ENCODE data around the gene TUBB4A.
A peak's percentile ranks its signal among the peaks of the same experiment; 100 is the strongest.

The TUBB4A gene

DNA sequence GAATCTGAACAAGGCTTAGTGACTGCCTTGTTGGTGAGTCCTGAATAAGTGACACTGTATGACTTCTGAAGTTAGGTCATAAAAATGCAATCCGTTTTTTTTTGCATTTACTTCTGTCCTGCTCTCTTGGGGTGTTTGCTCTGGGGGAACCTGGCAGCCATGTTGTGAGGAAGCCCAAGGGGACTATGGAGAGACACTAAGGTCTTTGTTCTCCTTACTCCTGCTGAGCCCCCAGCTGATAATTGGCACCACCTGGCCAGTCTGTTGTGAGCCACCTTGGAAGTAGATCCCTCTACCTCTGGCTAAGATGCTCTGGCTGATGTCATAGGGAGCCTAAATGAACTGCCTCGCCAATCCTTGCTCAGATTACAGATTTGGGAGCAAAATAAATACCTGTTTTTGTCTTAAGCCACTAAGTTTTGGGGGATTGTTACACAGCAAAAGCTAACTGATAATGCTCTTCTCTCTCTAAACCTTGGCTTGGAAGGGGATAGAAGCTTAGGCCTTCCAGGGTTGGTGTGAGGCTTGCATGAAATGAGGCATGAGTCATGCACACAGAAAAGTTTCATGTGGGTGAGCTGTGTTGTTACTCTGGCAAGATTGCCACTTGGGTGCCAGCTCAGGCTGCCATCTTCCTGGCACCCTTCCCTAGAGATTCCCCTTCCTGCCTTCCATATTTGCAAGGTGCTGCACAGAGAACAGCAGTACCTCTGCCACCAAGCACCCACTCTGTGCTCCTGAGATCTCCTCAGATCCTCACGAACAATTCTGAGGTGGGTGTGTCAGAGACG is 10.1 kb downstream of the TUBB4A start:
- DNase-seq: no peak

DNA sequence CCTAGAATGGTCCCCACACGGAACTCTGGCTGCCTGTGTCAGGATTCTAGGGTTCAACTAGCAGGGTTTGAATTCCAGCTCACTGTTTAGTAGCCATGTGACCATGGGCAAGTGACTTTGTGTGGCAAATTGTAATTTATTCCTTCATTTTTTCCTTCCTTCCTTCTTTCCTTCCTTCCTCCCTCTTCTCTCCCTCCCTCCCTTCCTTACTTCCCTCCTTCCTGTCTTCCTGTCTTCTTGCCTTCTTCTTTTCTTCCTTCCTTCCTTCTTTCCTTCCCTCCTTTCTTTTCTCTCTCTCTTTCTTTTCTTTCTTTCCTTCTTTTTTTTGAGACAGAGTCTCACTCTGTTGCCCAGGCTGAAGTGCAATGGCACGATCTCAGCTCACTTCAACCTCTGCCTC is 12.0 kb downstream of the TUBB4A start:
- no peak for DNase-seq

DNA sequence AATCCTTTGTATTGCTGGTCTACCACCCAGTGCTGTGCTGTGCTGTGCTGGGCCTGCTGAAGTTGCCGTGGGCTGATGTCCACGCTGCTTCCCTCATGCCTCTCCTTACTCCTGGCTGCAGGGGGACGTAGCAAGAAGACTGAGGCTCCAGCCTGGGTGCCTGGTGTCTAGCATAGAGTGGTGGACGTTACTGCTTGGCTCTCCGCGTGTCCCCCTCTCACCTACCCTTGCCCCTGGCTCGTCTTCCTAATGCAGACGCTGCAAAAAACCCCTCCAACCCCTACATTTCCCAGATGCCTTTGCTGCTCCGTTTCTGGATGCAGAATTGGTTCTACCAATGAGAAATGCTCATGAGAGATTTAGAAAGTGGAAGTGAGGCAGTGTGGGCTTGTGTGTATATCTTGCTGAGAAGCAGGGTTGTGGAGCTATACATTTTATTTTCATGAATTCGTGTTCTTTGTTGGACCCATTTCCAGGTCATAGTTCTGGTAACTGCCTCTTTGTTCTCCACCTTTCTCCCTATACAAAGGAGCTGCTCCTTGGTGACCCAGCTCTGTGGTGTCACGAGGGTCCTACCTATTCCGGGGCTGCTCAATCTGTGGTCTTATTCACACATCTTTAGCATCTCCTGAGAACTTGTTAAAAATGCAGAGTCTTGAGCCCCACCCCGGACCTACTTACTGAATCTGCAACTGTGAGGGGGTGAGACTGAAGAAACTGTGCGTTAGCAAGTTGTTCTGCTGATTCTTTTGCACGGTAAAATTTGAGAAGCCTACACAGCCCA is 12.6 kb downstream of the TUBB4A start:
- no peak for DNase-seq

DNA sequence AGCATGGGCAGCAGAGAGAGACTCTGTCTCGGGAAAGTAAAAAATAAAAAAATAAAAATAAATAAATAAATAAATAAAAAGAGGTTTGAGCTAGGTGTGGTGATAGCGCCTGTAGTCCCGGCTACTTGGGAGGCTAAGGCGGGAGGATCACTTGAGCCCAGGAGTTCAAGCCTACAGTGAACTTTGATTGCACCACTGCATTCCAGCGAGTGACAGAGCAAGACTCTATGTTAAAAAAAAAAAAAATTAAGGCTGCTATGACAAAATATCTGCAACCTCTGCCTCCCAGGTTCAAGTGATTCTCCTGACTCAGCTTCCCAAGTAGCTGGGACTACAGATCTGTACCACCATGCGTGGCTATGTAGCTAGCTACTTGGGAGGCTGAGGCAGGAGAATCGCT is 17.3 kb downstream of the TUBB4A start:
- no peak for DNase-seq

DNA sequence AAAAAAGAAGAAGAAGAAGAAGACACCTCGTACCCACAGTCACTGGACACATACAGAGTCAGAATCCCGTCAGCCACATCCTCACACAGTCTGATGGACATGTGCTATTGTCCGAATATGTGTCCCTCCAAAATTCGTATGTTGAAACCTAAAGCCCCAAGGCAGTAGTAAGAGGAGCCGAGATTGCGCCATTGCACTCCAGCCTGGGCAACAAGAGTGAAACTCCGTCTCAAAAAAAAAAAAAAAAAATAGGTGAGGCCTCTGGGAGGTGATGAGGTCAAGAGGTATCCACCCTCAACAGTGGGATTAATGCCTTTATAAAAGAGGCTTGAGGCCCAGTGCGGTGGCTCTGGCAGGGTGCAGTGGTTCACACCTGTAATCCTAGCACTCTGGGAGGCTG is 17.9 kb downstream of the TUBB4A start:
- no peak for DNase-seq

DNA sequence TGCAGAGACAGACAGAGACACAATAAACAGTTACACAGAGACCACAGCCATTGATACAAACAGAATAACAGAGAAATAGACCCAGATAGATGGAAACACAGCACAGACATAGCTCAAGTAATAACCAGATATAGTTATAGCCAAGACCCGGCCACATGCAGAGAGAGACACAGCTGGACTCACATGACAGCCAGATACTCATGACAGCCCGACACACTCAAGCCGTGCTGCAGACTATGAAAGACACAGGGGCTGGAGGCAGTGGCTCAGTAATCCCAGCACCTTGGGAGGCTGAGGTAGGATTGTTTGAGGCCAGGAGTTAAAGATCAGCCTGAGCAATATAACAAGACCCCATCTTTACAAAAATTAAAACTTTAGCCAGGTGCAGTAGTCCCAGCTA is 18.9 kb downstream of the TUBB4A start:
- no peak for DNase-seq

DNA sequence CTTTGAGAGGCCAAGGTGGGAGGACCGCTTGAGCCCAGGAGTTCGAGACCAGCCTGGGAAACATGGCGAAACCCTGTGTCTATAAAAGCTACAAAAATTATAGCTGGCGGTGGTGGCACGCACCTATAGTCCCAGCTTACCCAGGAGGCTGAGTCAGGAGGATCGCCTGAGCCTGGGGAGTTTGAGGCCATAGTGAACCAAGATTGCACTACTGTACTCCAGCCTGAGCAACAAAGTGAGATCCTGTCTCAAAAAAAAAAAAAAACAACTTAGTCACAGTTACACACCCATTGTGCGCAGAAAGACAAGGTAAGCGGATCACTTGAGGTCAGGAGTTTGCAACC is 19.8 kb downstream of the TUBB4A start:
- DNase-seq: no peak

DNA sequence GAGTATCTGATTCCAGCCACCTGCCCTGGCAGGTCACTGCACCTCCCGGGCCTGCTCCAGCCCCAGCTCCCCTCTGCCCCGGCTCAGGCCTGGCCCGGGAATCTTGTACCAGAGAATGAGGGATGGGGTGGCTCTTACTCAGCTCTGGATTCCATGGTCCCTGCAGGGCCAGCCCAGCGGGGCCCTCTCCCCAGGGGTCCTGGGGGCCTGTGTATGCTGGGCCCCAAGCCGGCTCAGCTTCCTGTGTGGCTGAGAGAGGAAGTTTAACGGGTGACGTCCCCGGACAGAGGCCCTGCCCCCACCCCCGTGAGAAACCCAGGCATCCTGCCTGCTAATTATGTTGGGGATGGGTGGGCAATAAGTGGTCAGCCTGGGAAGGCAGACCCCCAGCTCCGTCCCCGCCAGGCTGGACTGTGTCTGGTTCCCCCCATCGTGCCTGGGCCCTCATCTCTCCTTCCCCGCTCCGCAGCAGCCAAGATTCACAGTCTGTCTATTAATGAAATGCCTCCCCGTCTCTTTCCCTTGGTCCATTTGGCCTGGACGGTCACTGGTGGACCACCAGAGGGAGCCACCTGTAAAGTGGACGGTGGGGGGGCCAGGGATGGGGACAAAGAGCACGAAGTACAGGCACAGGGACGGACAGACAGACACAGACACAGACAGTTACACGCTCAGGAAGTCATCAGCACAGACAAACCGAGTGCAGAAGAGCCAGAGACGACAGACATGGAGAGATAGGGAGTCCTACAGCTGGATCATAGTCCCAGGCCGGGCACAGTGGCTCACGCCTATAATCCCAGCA is 20.4 kb downstream of the TUBB4A start, which contains the start of gene DENND1C:
TSS of gene DENND1C (minus strand) at position 247 of the 802 bp plus-strand sequence. CDS start at position 155, 92 bp downstream.
- DNase-seq: peak; percentile 67

DNA sequence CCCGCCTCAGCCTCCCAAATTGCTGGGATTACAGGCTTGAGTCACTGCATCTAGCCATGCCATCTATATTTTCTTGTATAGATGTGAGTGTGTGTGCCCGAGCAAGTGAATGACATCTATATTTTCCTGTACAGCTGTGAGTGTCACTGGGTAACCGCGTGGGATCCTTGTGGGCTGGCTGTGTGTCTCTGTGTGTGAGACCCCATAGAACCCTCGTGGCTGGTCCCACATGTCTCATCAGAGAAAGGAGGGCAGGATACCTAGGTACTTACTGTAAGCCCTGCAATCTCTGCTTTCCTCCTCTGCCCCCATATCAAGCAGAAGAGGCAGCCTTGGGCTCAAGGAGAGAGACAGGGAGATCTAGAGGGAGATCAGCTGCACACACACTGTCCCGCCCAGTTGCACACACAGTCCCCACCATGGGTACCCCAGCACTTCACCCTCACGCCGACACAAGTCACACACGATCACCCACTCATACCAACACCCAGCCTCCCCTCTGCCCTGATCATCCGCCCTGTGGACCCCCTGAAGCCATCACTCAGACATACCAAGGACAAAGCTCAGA is 21.2 kb downstream of the TUBB4A start:
- DNase-seq: no peak

DNA sequence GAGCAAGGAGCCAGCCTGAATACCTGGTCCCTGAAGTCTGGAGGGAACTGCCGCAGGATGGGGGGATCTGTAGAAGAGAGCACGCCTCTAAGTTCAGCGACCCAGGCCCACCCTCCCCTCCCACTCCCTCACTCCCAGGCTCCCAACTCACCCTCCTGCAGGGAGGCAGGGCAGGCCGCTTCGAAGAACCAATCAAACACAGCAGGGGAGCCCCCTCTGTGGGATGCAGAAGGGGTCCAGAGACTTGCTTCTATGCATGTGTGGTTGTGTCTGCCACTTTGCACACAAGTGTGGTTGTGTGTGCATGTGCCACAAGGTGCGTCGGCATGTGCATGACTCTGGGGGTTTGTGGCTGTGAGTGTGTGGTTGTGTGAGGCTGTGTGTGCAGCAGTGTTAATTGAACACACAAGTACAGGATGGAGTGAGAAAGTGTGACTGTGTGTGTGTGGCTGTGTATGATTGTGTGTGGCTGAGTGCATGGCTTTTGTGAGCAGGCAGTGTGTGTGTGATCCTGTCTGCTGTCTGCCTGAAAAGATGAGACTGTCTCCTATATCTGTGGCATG is 22.2 kb downstream of the TUBB4A start:
- no peak for DNase-seq

DNA sequence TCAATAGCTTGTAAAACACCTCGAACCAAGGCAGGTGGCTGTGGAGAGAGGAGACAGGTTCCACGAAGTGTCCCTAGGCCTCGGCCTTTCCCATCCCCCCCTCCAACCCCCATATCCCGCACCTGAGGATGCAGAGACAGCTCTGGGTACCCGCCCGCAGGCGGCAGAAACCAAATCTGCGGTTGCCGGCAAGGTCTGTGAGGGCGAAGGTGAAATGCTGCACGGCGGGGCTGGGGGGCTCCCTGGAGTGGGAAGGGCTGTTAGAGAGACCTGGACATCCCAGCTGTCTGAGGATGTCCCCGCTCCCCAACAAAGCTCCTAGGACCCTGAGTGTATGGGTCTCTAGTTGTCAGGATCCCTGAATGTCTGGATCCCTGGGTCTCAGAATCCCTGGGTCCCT is 23.3 kb downstream of the TUBB4A start:
- no peak for DNase-seq

DNA sequence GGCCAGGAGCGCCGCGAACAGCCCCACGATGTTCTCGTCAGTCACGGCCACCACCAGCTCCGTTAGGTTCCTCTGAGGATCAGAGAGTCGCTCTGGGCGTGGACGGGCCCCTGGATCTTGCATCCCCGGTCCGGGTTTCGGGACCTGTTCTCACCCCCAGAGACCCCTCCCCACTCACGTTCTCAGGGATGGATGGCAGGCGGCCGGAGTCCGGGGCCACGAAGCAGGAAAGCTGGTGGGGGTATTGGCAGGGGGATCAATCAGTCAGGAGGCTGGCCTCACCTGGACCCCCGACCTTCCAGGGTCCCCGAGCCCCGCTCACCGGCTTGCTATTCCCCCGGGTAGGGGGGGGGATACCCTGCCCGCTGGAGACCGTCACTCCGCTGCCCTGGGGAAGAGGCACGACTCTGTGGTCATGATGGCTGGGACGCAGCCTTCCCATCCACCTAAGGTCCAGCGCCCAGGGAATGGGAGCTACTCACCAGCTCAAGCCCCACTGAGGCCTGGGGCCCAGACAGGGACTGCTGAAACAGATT is 25.1 kb downstream of the TUBB4A start:
- DNase-seq: no peak

DNA sequence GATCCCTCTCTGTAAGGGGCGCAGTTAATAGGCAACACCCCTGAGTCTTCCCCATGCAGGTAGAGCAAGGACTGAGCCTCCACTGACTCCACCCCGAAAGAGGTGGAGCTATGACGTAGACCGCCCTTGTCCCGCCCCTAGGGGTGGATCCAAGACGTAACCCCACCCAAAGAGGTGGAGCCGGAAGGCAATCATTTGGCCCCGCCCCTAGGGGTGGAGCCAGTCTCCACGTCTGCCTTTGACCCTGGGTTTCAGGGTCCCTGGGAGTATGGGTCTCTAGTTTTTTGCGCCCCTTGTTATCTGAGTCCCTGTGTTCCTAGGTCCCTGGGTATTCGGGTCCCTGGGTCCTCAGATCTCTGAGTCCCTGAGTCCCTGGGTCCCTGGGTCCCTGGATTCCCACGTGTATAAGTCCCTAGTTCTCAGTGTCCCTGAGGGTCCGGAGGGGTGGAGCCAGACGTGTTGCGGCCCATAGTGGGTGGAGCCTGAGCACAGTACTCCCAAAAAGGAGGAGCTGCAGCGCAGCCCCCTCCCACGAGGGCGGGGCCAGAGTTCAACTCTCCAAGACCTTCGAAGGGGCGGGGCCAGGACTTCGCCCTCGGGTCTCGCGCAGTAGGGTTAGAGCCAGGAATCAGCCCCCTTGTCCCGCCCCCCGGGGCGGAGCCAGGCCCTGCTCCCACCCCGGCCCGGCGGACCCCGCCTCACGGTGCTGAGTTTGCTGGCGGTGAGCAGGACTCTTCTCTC is 25.8 kb downstream of the TUBB4A start:
- DNase-seq: peak; percentile 42

DNA sequence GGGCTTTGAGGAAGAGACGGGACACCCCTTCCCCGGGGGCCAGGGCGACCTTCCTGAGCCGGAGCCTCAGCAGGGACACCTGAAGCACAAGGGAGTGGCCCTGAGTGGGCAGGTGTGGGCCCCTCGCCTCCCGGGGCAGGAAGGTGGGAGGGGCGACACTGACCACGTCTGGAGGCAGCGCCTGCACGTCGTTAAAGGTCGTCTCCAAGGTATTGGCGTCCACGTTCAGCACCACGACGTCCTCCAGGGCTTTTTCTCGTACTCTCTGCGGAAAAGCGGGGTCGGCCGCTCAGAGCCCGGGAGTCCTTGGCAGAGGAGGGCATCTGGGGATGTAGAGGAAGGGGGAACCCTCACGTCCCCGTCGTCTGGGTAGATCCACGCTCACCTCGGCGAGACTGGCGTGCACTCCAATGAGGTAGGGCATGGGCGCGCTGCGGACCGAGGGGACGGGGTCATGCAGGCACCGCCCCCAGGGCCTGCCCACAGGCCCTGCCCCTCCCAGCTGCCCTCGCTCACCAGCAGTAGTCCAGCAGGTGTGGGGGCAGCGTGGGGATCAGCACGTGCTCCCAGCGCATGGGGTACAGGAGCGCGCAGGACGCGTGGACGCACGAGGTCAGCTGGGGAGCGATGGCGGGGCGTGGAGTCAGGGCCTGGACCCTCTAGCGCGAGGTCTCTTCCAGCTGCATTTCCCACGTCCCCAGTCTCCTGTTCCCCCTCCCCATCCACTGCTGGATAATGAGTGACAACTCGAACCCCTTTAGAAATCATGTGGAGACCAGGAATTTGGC is 26.6 kb downstream of the TUBB4A start:
- no peak for DNase-seq

DNA sequence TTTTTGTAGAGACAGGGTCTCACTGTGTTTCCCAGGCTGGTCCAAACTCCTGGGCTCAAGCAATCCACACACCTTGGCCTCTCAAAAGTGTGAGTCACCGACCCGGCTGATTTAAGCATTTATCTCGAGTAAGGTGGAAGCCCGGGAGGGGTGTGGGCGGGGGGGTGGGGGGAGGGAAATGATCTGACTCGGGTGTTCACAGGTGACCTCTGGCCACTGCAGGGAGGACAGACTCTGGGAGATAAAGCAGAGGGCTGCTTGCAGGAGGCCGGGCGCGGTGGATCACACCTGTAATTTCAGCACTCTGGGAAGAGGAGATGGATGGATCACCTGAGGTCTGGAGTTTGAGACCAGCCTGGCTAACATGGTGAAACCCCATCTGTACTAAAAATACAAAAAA is 28.5 kb downstream of the TUBB4A start:
- no peak for DNase-seq

DNA sequence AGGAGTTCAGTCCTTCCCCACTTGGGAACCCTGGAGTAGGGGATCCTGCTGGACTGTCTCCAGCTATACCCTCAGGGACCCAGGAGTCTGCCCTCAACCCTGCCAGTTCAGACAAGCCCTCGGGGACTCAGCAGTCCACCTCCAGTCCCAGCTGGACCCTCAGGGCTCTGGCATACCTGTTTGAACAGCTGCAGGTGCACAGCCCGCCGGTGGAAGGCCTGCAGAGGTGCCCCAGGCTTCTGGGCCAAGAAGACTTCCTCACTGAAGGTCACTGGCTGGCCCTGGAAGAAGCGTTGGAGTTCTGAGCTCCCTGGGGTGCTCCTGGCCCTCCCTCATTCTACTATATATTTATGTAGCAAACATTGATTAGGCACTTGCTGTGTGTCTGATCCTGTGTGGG is 29.4 kb downstream of the TUBB4A start:
- DNase-seq: no peak

DNA sequence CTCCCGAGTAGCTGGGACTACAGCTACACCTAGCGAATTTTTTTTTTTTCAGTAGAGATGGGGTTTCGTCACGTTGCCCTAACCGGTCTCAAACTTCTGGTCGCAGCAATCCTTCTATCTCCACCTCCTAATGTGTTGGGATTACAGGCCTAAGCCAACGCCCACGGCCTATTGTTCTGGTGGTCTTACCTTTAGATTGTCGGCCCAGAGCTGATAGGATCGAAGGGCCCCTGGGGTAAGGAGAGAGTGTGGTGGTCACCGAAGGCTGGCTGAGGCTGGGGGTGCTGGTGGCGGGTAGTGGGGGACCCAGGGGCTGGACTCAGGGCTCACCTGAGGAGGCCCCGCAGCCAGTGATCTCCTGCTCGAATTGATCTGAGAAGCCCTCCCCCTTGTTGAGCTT is 31.0 kb downstream of the TUBB4A start:
- no peak for DNase-seq

DNA sequence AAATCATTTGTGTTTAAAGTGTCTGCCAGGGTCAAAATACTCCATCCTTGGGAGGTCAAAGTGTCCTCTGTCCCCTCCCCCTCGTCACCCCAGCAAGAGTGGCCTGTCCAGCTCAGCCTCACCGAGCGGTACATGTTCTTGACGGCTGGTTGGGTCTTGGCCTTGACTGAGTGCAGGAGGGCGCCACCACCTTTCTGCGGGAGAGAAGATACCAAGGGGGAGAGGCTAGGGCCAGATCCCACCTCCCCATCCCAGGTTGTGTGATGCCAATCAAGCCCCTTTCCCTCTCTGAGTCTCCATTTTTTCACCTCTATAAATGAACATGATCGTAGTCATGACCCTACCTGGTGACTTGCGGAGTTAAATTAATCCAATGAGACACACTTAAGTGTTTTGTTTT is 31.9 kb downstream of the TUBB4A start:
- no peak for DNase-seq

DNA sequence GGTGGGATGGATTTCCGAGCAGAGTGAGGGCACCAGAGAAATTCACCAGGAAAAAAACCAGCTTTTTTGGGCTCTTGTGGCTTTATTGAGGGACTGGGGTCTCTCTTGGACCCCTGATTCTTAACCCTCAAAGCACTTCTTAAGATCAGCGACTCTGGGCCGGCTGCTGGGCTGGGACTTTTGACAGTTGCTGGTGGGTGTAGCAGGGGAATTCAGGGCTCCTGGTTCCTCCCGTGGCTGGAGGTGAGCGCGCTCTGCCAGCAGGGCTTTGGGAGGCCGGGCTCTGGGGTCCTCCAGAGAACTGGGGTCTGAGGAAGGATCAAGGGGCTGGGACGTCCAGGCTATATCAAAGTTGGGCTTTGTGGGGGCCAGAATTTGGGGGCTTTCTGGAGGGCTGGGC is 34.7 kb downstream of the TUBB4A start:
- DNase-seq: no peak

DNA sequence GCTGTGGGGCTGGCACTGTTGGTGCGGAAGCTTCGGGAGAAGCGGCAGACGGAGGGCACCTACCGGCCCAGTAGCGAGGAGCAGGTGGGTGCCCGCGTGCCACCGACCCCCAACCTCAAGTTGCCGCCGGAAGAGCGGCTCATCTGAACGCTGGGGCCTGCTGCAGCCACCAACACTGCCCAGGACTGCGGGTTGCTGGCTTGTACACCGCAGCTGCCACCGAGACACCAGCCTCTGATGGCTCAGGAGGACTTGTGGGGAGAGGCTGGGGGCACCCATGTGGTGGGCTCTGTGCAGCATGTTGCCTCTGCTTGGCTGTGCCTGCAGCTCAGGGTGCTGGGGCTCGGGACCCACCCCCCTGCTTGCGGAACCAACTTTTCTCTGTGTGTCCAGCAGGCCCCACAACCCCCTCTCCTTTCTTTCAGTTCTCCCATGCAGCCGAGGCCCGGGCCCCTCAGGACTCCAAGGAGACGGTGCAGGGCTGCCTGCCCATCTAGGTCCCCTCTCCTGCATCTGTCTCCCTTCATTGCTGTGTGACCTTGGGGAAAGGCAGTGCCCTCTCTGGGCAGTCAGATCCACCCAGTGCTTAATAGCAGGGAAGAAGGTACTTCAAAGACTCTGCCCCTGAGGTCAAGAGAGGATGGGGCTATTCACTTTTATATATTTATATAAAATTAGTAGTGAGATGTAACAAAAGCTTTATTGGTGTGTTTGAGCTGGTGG is 35.4 kb downstream of the TUBB4A start:
- DNase-seq: no peak

All from stimulated activated CD4-positive, alpha-beta T cell treated with anti-CD3 and anti-CD28 coated beads, Interleukin-12 subunit alpha, Interleukin-12 subunit beta, amount 100 ng/mL, for 4 hours (primary cell).